Left renal pelvis (tissue), 4 donors: Measurements from ENCODE around the gene TWIST1. TPM values are rescaled to one million over a fixed set of nuclear protein-coding genes. Genes with fewer than 3 reads are reported as not detected.

Experiments
- DNase-seq, 4 donors: peaks; one replicate each; pipeline ENCODE4 v3.0.0-alpha.2; 2013; ENCODE audit warnings: low read depth in 4 of 4, low spot score in 3 of 4
- polyA plus RNA-seq, 4 donors: library from polyadenylated mRNA; unstranded; fragments of 120-200 nt; gene quantifications; one replicate each; pipeline ENCODE4 v1.2.1, GENCODE V29; 2013; ENCODE audit not compliant: insufficient read length in 4 of 4

Gene TWIST1
- polyA plus RNA-seq, result 10 to 100 TPM in 2 of 4 donors, 1 to 10 TPM in 2; 8.4 to 72.0 (median 9.4) TPM

- DNase-seq, result peak in 1 of 4 donors; percentile 73
These were observed at the start of gene TWIST1 for GRCh38 chr7:19117091-19117869. TWIST1 (minus strand) TSS chr7:19117636; CDS start chr7:19117321, 315 bp downstream.

- DNase-seq, result no peak
These were observed 44.2 kb upstream of the TWIST1 start for GRCh38 chr7:19161671-19162070.

- peak; percentile 5 to 24 (median 15) for DNase-seq
These were observed 29.3 kb upstream of the TWIST1 start for GRCh38 chr7:19146699-19147098.

- no peak for DNase-seq
These were observed 28.1 kb upstream of the TWIST1 start for GRCh38 chr7:19145434-19146115.

GRCh38 chr7:19144661-19145433, 27.4 kb upstream of the TWIST1 start, which contains the start of gene FERD3L:
FERD3L (minus strand) TSS chr7:19145421; CDS start chr7:19145362, 59 bp downstream.
- DNase-seq, result no peak

- DNase-seq, result no peak
These were observed 26.6 kb upstream of the TWIST1 start for GRCh38 chr7:19143881-19144574.

GRCh38 chr7:19139706-19140327, 22.4 kb upstream of the TWIST1 start:
- no peak for DNase-seq

GRCh38 chr7:19133886-19134285, 16.4 kb upstream of the TWIST1 start:
- DNase-seq, result no peak

- DNase-seq, result no peak
These were observed 16.0 kb upstream of the TWIST1 start for GRCh38 chr7:19133390-19133789.

GRCh38 chr7:19128856-19129255, 11.4 kb upstream of the TWIST1 start:
- no peak for DNase-seq

- no peak for DNase-seq
These were observed 4.6 kb upstream of the TWIST1 start for GRCh38 chr7:19121977-19122588.

- no peak for DNase-seq
These were observed 2.5 kb upstream of the TWIST1 start for GRCh38 chr7:19119870-19120486.

GRCh38 chr7:19119372-19119771, 1.9 kb upstream of the TWIST1 start:
- no peak for DNase-seq

- no peak for DNase-seq
These were observed 1.4 kb upstream of the TWIST1 start for GRCh38 chr7:19118636-19119371.

- DNase-seq, result no peak
These were observed 603 bp upstream of the TWIST1 start for GRCh38 chr7:19117870-19118608.

GRCh38 chr7:19116121-19117090, 1.0 kb downstream of the TWIST1 start:
- no peak for DNase-seq

- no peak for DNase-seq
These were observed 2.9 kb downstream of the TWIST1 start for GRCh38 chr7:19114551-19114855.
